HepG2 (cell line): ENCODE results near the gene KLHDC2. TPM values are rescaled to one million over a fixed set of nuclear protein-coding genes. Genes with fewer than 3 reads are reported as not detected.

Source experiments
- ASH2L ChIP-seq: fragments of 300-600, 200-600 bp; sonication (generic); IDR thresholded peaks from 2 replicates; pipeline ENCODE4 v1.7.0; 2017; ENCODE audit warnings: low read depth, mild to moderate bottlenecking, moderate library complexity, mixed read lengths, low read length; ENCODE audit not compliant: insufficient read length
- BORCS8-MEF2B ChIP-seq: sonication (generic); formaldehyde crosslinking; IDR thresholded peaks from 2 replicates; pipeline ENCODE4 v1.8.0; 2022; ENCODE audit warnings: mild to moderate bottlenecking, missing genetic modification reagents
- CCAR2 ChIP-seq: fragments of 200-400 bp; formaldehyde crosslinking; optimal IDR thresholded peaks from 2 replicates; pipeline ENCODE3; 2018; ENCODE audit warnings: low read depth, mild to moderate bottlenecking, low read length, moderate library complexity
- GTF3A ChIP-seq: sonication (generic); formaldehyde crosslinking; conservative IDR thresholded peaks from 2 replicates; pipeline ENCODE4 v1.4.0; 2020; ENCODE audit warnings: mild to moderate bottlenecking, missing genetic modification reagents
- IKZF5 ChIP-seq: IDR thresholded peaks from 2 replicates; pipeline ENCODE4 v1.6.1; 2018; ENCODE audit warnings: missing genetic modification reagents, mild to moderate bottlenecking, missing compliant biosample characterization
- NCOA5 ChIP-seq: sonication (generic); formaldehyde crosslinking; IDR thresholded peaks from 2 replicates; pipeline ENCODE4 v1.4.0; 2020; ENCODE audit warnings: missing genetic modification reagents
- RBFOX2 ChIP-seq: fragments of 200-400 bp; formaldehyde crosslinking; IDR thresholded peaks from 2 replicates; pipeline ENCODE4 v1.6.1; 2017; ENCODE audit warnings: low read depth, mild to moderate bottlenecking, low read length
- SNAPC2 ChIP-seq: sonication (generic); formaldehyde crosslinking; IDR thresholded peaks from 2 replicates; pipeline ENCODE4 v1.8.1; 2022; ENCODE audit warnings: mild to moderate bottlenecking, missing genetic modification reagents
- SP1 ChIP-seq, 2 experiments: fragments of 450-650 bp in 1 of 2; sonication (generic) in 1 of 2; formaldehyde crosslinking in 1 of 2; IDR thresholded peaks; 2 replicates each; pipeline versions ENCODE4 v1.4.0 to v1.6.1; 2016 to 2020; ENCODE audit warnings: missing genetic modification reagents in 1 of 2
- TAF15 ChIP-seq: fragments of 200-400 bp; formaldehyde crosslinking; IDR thresholded peaks from one replicate; pipeline ENCODE4 v1.6.1; 2018; ENCODE audit warnings: mild to moderate bottlenecking, low read depth, low read length; ENCODE audit not compliant: poor library complexity, severe bottlenecking
- ZBTB8A ChIP-seq: sonication (generic); formaldehyde crosslinking; IDR thresholded peaks from 2 replicates; pipeline ENCODE4 v1.4.0; 2020; ENCODE audit warnings: mild to moderate bottlenecking, low read depth, missing genetic modification reagents, borderline replicate concordance
- ZFYVE20 ChIP-seq: sonication (generic); formaldehyde crosslinking; IDR thresholded peaks from 2 replicates; pipeline ENCODE4 v1.8.0; 2023; ENCODE audit warnings: low read depth, mild to moderate bottlenecking, moderate library complexity, missing genetic modification reagents, borderline replicate concordance
- ZNF546 ChIP-seq: sonication (generic); formaldehyde crosslinking; conservative IDR thresholded peaks from 2 replicates; pipeline ENCODE4 v1.8.1; 2023; ENCODE audit warnings: mild to moderate bottlenecking, missing genetic modification reagents
- ZNF564 ChIP-seq: sonication (generic); formaldehyde crosslinking; IDR thresholded peaks from 2 replicates; pipeline ENCODE4 v1.8.1; 2023; ENCODE audit warnings: mild to moderate bottlenecking, missing genetic modification reagents
- polyA plus RNA-seq, 8 experiments: library from polyadenylated mRNA; depleted of rRNA in 3 of 8; stranded (reverse) in 7 of 8; unstranded in 1 of 8; fragments of >200 nt; fragmentation: Illumina TruSeq in 4 of 8; extraction: Trizol in 4 of 8; gene quantifications; 2 replicates each; pipeline versions ENCODE4 v1.2.1 to v1.2.3, GENCODE V29; 2011 to 2016; ENCODE audit warnings: low read depth in 4 of 8, missing spikeins in 1 of 8, mixed read lengths in 1 of 8; ENCODE audit not compliant: insufficient read depth in 1 of 8
- total RNA-seq, 5 experiments: library from RNA; depleted of rRNA; stranded (reverse); fragments of >200 nt; fragmentation: Illumina TruSeq; extraction: Trizol; gene quantifications; 2 replicates each; pipeline ENCODE4 v1.2.3, GENCODE V29; 2016; ENCODE audit warnings: low read depth in 1 of 5
- TF ChIP-seq, protein P1 (sequence below): sonication (generic); formaldehyde crosslinking; conservative IDR thresholded peaks from 2 replicates; pipeline ENCODE4 v1.4.0; 2020; ENCODE audit warnings: missing genetic modification reagents
- TF ChIP-seq, protein P2 (sequence below): sonication (generic); formaldehyde crosslinking; IDR thresholded peaks from 2 replicates; pipeline ENCODE4 v1.5.0; 2020; ENCODE audit warnings: mild to moderate bottlenecking, low read depth, missing genetic modification reagents, borderline replicate concordance
- TF ChIP-seq, protein P3 (sequence below): sonication (generic); formaldehyde crosslinking; conservative IDR thresholded peaks from 2 replicates; pipeline ENCODE4 v1.5.0; 2020; ENCODE audit warnings: missing genetic modification reagents
- TF ChIP-seq, protein P4 (sequence below): sonication (generic); formaldehyde crosslinking; IDR thresholded peaks from 2 replicates; pipeline ENCODE4 v1.4.0; 2020; ENCODE audit warnings: missing genetic modification reagents, borderline replicate concordance

KLHDC2 gene
- total and polyA plus RNA-seq, 2 of the 13 experiments (the other 11 are each of a cell fraction or from before 2014, with no cell fraction given), result 95.5 to 170 TPM

GRCh38 chr14:49768301-49769121 is 558 bp downstream of the KLHDC2 start (continued):
- no peak for TF ChIP-seq SP1 (IDR thresholded peaks at IDR 0.05)
- TF ChIP-seq SP1 (CRISPR knock-in tag; IDR thresholded peaks at IDR 0.05), result no peak; the same call in 1 of the 2 replicates
- TF ChIP-seq NCOA5 (CRISPR knock-in tag), result no peak
- no peak for TF ChIP-seq ZNF564 (CRISPR knock-in tag)
- no peak for TF ChIP-seq ZFYVE20 (CRISPR knock-in tag)
- no peak; the same call in 1 of the 2 replicates for TF ChIP-seq IKZF5 (CRISPR knock-in tag)
- TF ChIP-seq ZBTB8A (CRISPR knock-in tag), result no peak
- TF ChIP-seq ASH2L, result peak; percentile 4
- TF ChIP-seq, protein P1, sequence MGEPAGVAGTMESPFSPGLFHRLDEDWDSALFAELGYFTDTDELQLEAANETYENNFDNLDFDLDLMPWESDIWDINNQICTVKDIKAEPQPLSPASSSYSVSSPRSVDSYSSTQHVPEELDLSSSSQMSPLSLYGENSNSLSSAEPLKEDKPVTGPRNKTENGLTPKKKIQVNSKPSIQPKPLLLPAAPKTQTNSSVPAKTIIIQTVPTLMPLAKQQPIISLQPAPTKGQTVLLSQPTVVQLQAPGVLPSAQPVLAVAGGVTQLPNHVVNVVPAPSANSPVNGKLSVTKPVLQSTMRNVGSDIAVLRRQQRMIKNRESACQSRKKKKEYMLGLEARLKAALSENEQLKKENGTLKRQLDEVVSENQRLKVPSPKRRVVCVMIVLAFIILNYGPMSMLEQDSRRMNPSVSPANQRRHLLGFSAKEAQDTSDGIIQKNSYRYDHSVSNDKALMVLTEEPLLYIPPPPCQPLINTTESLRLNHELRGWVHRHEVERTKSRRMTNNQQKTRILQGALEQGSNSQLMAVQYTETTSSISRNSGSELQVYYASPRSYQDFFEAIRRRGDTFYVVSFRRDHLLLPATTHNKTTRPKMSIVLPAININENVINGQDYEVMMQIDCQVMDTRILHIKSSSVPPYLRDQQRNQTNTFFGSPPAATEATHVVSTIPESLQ, result 0 out of 2 replicates have a peak, but pooled peaks have one; percentile 12
- TF ChIP-seq RBFOX2, result peak; percentile 87
- no peak; the same call in 1 of the 2 replicates for TF ChIP-seq BORCS8-MEF2B (CRISPR knock-in tag)
- TF ChIP-seq SNAPC2 (CRISPR knock-in tag), result peak; percentile 32; the same call in 1 of the 2 replicates
- TF ChIP-seq, protein P2, sequence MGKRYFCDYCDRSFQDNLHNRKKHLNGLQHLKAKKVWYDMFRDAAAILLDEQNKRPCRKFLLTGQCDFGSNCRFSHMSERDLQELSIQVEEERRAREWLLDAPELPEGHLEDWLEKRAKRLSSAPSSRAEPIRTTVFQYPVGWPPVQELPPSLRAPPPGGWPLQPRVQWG (CRISPR knock-in tag), result no peak
- TF ChIP-seq ZNF546 (CRISPR knock-in tag), result no peak
- TF ChIP-seq GTF3A (CRISPR knock-in tag), result no peak
- no peak for TF ChIP-seq CCAR2
- TF ChIP-seq TAF15, result no peak
- TF ChIP-seq, protein P3, sequence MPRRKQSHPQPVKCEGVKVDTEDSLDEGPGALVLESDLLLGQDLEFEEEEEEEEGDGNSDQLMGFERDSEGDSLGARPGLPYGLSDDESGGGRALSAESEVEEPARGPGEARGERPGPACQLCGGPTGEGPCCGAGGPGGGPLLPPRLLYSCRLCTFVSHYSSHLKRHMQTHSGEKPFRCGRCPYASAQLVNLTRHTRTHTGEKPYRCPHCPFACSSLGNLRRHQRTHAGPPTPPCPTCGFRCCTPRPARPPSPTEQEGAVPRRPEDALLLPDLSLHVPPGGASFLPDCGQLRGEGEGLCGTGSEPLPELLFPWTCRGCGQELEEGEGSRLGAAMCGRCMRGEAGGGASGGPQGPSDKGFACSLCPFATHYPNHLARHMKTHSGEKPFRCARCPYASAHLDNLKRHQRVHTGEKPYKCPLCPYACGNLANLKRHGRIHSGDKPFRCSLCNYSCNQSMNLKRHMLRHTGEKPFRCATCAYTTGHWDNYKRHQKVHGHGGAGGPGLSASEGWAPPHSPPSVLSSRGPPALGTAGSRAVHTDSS (CRISPR knock-in tag), result no peak
- TF ChIP-seq, protein P4, sequence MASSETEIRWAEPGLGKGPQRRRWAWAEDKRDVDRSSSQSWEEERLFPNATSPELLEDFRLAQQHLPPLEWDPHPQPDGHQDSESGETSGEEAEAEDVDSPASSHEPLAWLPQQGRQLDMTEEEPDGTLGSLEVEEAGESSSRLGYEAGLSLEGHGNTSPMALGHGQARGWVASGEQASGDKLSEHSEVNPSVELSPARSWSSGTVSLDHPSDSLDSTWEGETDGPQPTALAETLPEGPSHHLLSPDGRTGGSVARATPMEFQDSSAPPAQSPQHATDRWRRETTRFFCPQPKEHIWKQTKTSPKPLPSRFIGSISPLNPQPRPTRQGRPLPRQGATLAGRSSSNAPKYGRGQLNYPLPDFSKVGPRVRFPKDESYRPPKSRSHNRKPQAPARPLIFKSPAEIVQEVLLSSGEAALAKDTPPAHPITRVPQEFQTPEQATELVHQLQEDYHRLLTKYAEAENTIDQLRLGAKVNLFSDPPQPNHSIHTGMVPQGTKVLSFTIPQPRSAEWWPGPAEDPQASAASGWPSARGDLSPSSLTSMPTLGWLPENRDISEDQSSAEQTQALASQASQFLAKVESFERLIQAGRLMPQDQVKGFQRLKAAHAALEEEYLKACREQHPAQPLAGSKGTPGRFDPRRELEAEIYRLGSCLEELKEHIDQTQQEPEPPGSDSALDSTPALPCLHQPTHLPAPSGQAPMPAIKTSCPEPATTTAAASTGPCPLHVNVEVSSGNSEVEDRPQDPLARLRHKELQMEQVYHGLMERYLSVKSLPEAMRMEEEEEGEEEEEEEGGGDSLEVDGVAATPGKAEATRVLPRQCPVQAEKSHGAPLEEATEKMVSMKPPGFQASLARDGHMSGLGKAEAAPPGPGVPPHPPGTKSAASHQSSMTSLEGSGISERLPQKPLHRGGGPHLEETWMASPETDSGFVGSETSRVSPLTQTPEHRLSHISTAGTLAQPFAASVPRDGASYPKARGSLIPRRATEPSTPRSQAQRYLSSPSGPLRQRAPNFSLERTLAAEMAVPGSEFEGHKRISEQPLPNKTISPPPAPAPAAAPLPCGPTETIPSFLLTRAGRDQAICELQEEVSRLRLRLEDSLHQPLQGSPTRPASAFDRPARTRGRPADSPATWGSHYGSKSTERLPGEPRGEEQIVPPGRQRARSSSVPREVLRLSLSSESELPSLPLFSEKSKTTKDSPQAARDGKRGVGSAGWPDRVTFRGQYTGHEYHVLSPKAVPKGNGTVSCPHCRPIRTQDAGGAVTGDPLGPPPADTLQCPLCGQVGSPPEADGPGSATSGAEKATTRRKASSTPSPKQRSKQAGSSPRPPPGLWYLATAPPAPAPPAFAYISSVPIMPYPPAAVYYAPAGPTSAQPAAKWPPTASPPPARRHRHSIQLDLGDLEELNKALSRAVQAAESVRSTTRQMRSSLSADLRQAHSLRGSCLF (CRISPR knock-in tag), result no peak
